Stomach (tissue), 4 donors: ENCODE data around the gene RING1.

ENCODE experiments used
- CTCF ChIP-seq, 7 experiments: fragments of 450-650 bp in 4 of 7; fragments of 200-600 bp in 3 of 7; sonication (generic) in 3 of 7; IDR thresholded peaks; one replicate each; pipeline ENCODE4 v1.5.1; 2016 to 2019; ENCODE audit warnings: antibody characterized with exemption in 7 of 7, control low read depth in 2 of 7, mild to moderate bottlenecking in 1 of 7
- POLR2A ChIP-seq, 4 donors: fragments of 450-650 bp; IDR thresholded peaks; one replicate each; pipeline ENCODE4 v1.6.1; 2016; ENCODE audit warnings: antibody characterized with exemption in 4 of 4, control low read depth in 2 of 4, mild to moderate bottlenecking in 1 of 4, moderate library complexity in 1 of 4
- POLR2AphosphoS5 ChIP-seq, 3 donors: sonication (generic); formaldehyde crosslinking; IDR thresholded peaks; one replicate each; pipeline ENCODE4 v1.6.1; 2016; ENCODE audit warnings: antibody characterized with exemption in 3 of 3

- TF ChIP-seq POLR2AphosphoS5 (IDR thresholded peaks at IDR 0.05) (no peak), CTCF (IDR thresholded peaks at IDR 0.05) (no peak), POLR2A (IDR thresholded peaks at IDR 0.05) (no peak)
Observed at GRCh38 chr6:33176906-33177305, 31.4 kb upstream of the RING1 start.
